GM15510 (cell line): ENCODE results near the gene GABRB3.

Experiments used
- POLR2A ChIP-seq: IDR thresholded peaks from 3 replicates; pipeline ENCODE4 v1.6.1; 2011; ENCODE audit warnings: borderline replicate concordance; ENCODE audit not compliant: insufficient read length; ENCODE audit errors: extremely low read depth

GABRB3 gene

GRCh38 chr15:26766262-26766661, 6.6 kb downstream of the GABRB3 start:
- TF ChIP-seq POLR2A: no peak

- TF ChIP-seq POLR2A: no peak
These were observed 12.9 kb downstream of the GABRB3 start for GRCh38 chr15:26759986-26760385.

- TF ChIP-seq POLR2A: no peak
These were observed 14.8 kb downstream of the GABRB3 start for GRCh38 chr15:26758079-26758478.

- TF ChIP-seq POLR2A: no peak
These were observed 15.7 kb downstream of the GABRB3 start for GRCh38 chr15:26757141-26757540.

GRCh38 chr15:26744894-26745293, 28.0 kb downstream of the GABRB3 start:
- no peak for TF ChIP-seq POLR2A

GRCh38 chr15:26739791-26740190, 33.1 kb downstream of the GABRB3 start:
- no peak for TF ChIP-seq POLR2A

GRCh38 chr15:26738996-26739395, 33.9 kb downstream of the GABRB3 start:
- TF ChIP-seq POLR2A: no peak

- no peak for TF ChIP-seq POLR2A
These were observed 36.2 kb downstream of the GABRB3 start for GRCh38 chr15:26736502-26737248.

- no peak for TF ChIP-seq POLR2A
These were observed 40.9 kb downstream of the GABRB3 start for GRCh38 chr15:26731965-26732364.

- TF ChIP-seq POLR2A: no peak
These were observed 43.3 kb downstream of the GABRB3 start for GRCh38 chr15:26729581-26729980.

- TF ChIP-seq POLR2A: no peak
These were observed 43.8 kb downstream of the GABRB3 start for GRCh38 chr15:26729030-26729429.

- TF ChIP-seq POLR2A: no peak
These were observed 48.3 kb downstream of the GABRB3 start for GRCh38 chr15:26724381-26725150.

GRCh38 chr15:26722621-26723160, 50.2 kb downstream of the GABRB3 start:
- TF ChIP-seq POLR2A: no peak

GRCh38 chr15:26721232-26721967, 51.5 kb downstream of the GABRB3 start:
- TF ChIP-seq POLR2A: no peak

GRCh38 chr15:26720546-26720945, 52.3 kb downstream of the GABRB3 start:
- TF ChIP-seq POLR2A: no peak
